CD8-positive, alpha-beta memory T cell (primary cell): ENCODE measurements around the gene PCDH9. TPM values are rescaled to one million over a fixed set of nuclear protein-coding genes. Genes with fewer than 3 reads are reported as not detected.

Experiments
- CTCF ChIA-PET: fragments of 350-600 bp; sonication (Branson Sonifier 250); formaldehyde crosslinking; loops from one replicate; lab custom pipeline; 2021; ENCODE audit warnings: antibody characterized with exemption; lab: Charles Lee
- POLR2A ChIA-PET: fragments of 350-600 bp; sonication (Branson Sonifier 250); formaldehyde crosslinking; loops from one replicate; lab custom pipeline; 2021; ENCODE audit warnings: antibody characterized with exemption; lab: Charles Lee
- DNase-seq, 5 donors: peaks; one replicate each; pipeline versions ENCODE4 v3.0.0 to v3.0.0-alpha.2; 2020 to 2022; ENCODE audit warnings: mixed read lengths in 1 of 5
- H3K27ac ChIP-seq: one replicate; pipeline ENCODE4 v1.7.0; 2013; ENCODE audit warnings: low read depth, mild to moderate bottlenecking, low read length, moderate library complexity
- H3K27me3 ChIP-seq: 2 replicates; pipeline ENCODE4 v1.7.0; 2013; ENCODE audit warnings: low read length, mild to moderate bottlenecking; ENCODE audit not compliant: insufficient read depth, poor library complexity, severe bottlenecking
- H3K36me3 ChIP-seq: 2 replicates; pipeline ENCODE4 v1.7.0; 2013; ENCODE audit warnings: mild to moderate bottlenecking, low read length, moderate library complexity; ENCODE audit not compliant: insufficient read depth
- H3K4me1 ChIP-seq: 2 replicates; pipeline ENCODE4 v1.7.0; 2013; ENCODE audit warnings: mild to moderate bottlenecking, low read length, moderate library complexity; ENCODE audit not compliant: insufficient read depth
- H3K4me3 ChIP-seq: 2 replicates; pipeline ENCODE4 v1.7.0; 2013; ENCODE audit warnings: mild to moderate bottlenecking, low read length
- H3K9me3 ChIP-seq: 2 replicates; pipeline ENCODE4 v1.7.0; 2013; ENCODE audit warnings: mild to moderate bottlenecking, low read length
- H3K27ac Mint-ChIP-seq, 8 donors: one replicate each; pipeline ENCODE4 v1.8.0; 2020 to 2021; ENCODE audit warnings: mixed read lengths in 8 of 8, mild to moderate bottlenecking in 6 of 8, inconsistent platforms in 3 of 8, moderate library complexity in 3 of 8
- H3K27me3 Mint-ChIP-seq, 2 donors: one replicate each; pipeline ENCODE4 v1.8.0; 2020 to 2021; ENCODE audit warnings: mixed read lengths in 2 of 2, mild to moderate bottlenecking in 1 of 2, moderate library complexity in 1 of 2
- H3K36me3 Mint-ChIP-seq, 3 donors: one replicate each; pipeline ENCODE4 v1.8.0; 2020 to 2021; ENCODE audit warnings: mixed read lengths in 3 of 3, inconsistent platforms in 1 of 3, mild to moderate bottlenecking in 1 of 3
- H3K4me1 Mint-ChIP-seq, 3 donors: one replicate each; pipeline ENCODE4 v1.8.0; 2020 to 2021; ENCODE audit warnings: mixed read lengths in 3 of 3, inconsistent platforms in 1 of 3, mild to moderate bottlenecking in 1 of 3
- H3K4me3 Mint-ChIP-seq, 7 donors: one replicate each; pipeline ENCODE4 v1.8.0; 2020 to 2021; ENCODE audit warnings: mixed read lengths in 7 of 7, mild to moderate bottlenecking in 6 of 7, moderate library complexity in 4 of 7, inconsistent platforms in 2 of 7
- H3K9me3 Mint-ChIP-seq, 5 donors: one replicate each; pipeline ENCODE4 v1.8.0; 2020 to 2022; ENCODE audit warnings: mixed read lengths in 5 of 5, mild to moderate bottlenecking in 3 of 5, moderate library complexity in 2 of 5, inconsistent platforms in 1 of 5
- polyA plus RNA-seq: library from polyadenylated mRNA; unstranded; fragments of 300-500 nt; fragmentation: Illumina TruSeq; gene quantifications from one replicate; pipeline ENCODE4 v1.2.3, GENCODE V29; 2021
- total RNA-seq, 2 experiments: library from RNA; stranded (reverse); gene quantifications; one replicate each; pipeline ENCODE4 v1.2.3, GENCODE V29; 2021

The PCDH9 gene
- total and polyA plus RNA-seq, 3 experiments from 2014 or later = 0.09 to 0.21 (median 0.16) TPM

- Histone ChIP-seq H3K4me1 (no peaks in the 10 kb centered on the region), H3K9me3 (no peaks in the 10 kb centered on the region), H3K27ac (no peak overlapping the region), H3K36me3 (no peaks in the 10 kb centered on the region), H3K4me3 (no peak overlapping the region), H3K27me3 (no peaks in the 10 kb centered on the region)
- DNase-seq = no peak
- peaks cover 0 to 22% (median 4%) of the 10 kb centered on the region in 5 donors for H3K9me3 Mint-ChIP-seq
- POLR2A ChIA-PET = no interaction called here
- no peaks in the 10 kb centered on the region for H3K4me1 Mint-ChIP-seq
- no peak overlapping the region for H3K27ac Mint-ChIP-seq
- no peaks in the 10 kb centered on the region for H3K36me3 Mint-ChIP-seq
- no peak overlapping the region for H3K4me3 Mint-ChIP-seq
- CTCF ChIA-PET = no interaction called here
- no peaks in the 10 kb centered on the region for H3K27me3 Mint-ChIP-seq
Observed at GRCh38 chr13:66962953-66963352, 267.2 kb downstream of the PCDH9 start.

- Histone ChIP-seq H3K27me3 (no peaks in the 10 kb centered on the region), H3K9me3 (no peaks in the 10 kb centered on the region), H3K27ac (no peak overlapping the region), H3K4me1 (no peaks in the 10 kb centered on the region), H3K36me3 (no peaks in the 10 kb centered on the region), H3K4me3 (no peak overlapping the region)
- peaks cover 0 to 18% (median 4%) of the 10 kb centered on the region in 5 donors for H3K9me3 Mint-ChIP-seq
- H3K4me3 Mint-ChIP-seq = no peak overlapping the region
- H3K4me1 Mint-ChIP-seq = no peaks in the 10 kb centered on the region
- no peak for DNase-seq
- ChIA-PET POLR2A (no interaction called here), CTCF (no interaction called here)
- no peak overlapping the region for H3K27ac Mint-ChIP-seq
- no peaks in the 10 kb centered on the region for H3K36me3 Mint-ChIP-seq
- H3K27me3 Mint-ChIP-seq = no peaks in the 10 kb centered on the region
Observed at GRCh38 chr13:66958611-66959010, 271.5 kb downstream of the PCDH9 start.

GRCh38 chr13:66952507-66952906, 277.6 kb downstream of the PCDH9 start:
- peaks cover 3 to 6% (median 4%) of the 10 kb centered on the region in 5 donors for H3K9me3 Mint-ChIP-seq
- H3K4me3 ChIP-seq = no peak overlapping the region
- no peaks in the 10 kb centered on the region for H3K4me1 Mint-ChIP-seq
- H3K4me1 ChIP-seq = no peaks in the 10 kb centered on the region
- no peaks in the 10 kb centered on the region for H3K36me3 ChIP-seq
- H3K27me3 Mint-ChIP-seq = no peaks in the 10 kb centered on the region
- no peak overlapping the region for H3K4me3 Mint-ChIP-seq
- H3K27ac Mint-ChIP-seq = no peak overlapping the region
- H3K27ac ChIP-seq = no peak overlapping the region
- POLR2A ChIA-PET = no interaction called here
- no peaks in the 10 kb centered on the region for H3K36me3 Mint-ChIP-seq
- H3K27me3 ChIP-seq = no peaks in the 10 kb centered on the region
- no peak for DNase-seq
- no peaks in the 10 kb centered on the region for H3K9me3 ChIP-seq
- CTCF ChIA-PET = no interaction called here

GRCh38 chr13:66951426-66951825, 278.7 kb downstream of the PCDH9 start:
- H3K4me3 ChIP-seq = no peak overlapping the region
- Mint-ChIP-seq H3K27me3 (no peaks in the 10 kb centered on the region), H3K9me3 (peaks cover 2 to 6% (median 4%) of the 10 kb centered on the region in 5 donors), H3K4me1 (no peaks in the 10 kb centered on the region), H3K27ac (no peak overlapping the region), H3K4me3 (no peak overlapping the region), H3K36me3 (no peaks in the 10 kb centered on the region)
- H3K27me3 ChIP-seq = no peaks in the 10 kb centered on the region
- no peaks in the 10 kb centered on the region for H3K4me1 ChIP-seq
- no peak overlapping the region for H3K27ac ChIP-seq
- POLR2A ChIA-PET = no interaction called here
- no peaks in the 10 kb centered on the region for H3K36me3 ChIP-seq
- no peaks in the 10 kb centered on the region for H3K9me3 ChIP-seq
- CTCF ChIA-PET = no interaction called here
- DNase-seq = no peak

GRCh38 chr13:66950666-66951065, 279.5 kb downstream of the PCDH9 start:
- Histone ChIP-seq H3K4me1 (no peaks in the 10 kb centered on the region), H3K27me3 (no peaks in the 10 kb centered on the region), H3K4me3 (no peak overlapping the region), H3K27ac (no peak overlapping the region), H3K9me3 (no peaks in the 10 kb centered on the region), H3K36me3 (no peaks in the 10 kb centered on the region)
- POLR2A ChIA-PET = no interaction called here
- no peaks in the 10 kb centered on the region for H3K27me3 Mint-ChIP-seq
- no peak for DNase-seq
- CTCF ChIA-PET = no interaction called here
- H3K4me3 Mint-ChIP-seq = no peak overlapping the region
- H3K4me1 Mint-ChIP-seq = no peaks in the 10 kb centered on the region
- H3K36me3 Mint-ChIP-seq = no peaks in the 10 kb centered on the region
- no peak overlapping the region for H3K27ac Mint-ChIP-seq
- H3K9me3 Mint-ChIP-seq = peaks cover 0 to 6% (median 4%) of the 10 kb centered on the region in 5 donors

GRCh38 chr13:66948910-66949309, 281.2 kb downstream of the PCDH9 start:
- Histone ChIP-seq H3K9me3 (no peaks in the 10 kb centered on the region), H3K27me3 (no peaks in the 10 kb centered on the region), H3K4me1 (no peaks in the 10 kb centered on the region), H3K4me3 (no peak overlapping the region), H3K27ac (no peak overlapping the region), H3K36me3 (no peaks in the 10 kb centered on the region)
- Mint-ChIP-seq H3K27me3 (no peaks in the 10 kb centered on the region), H3K27ac (no peak overlapping the region), H3K9me3 (peaks cover 2 to 8% (median 4%) of the 10 kb centered on the region in 5 donors), H3K36me3 (no peaks in the 10 kb centered on the region), H3K4me3 (no peak overlapping the region), H3K4me1 (no peaks in the 10 kb centered on the region)
- DNase-seq = no peak
- ChIA-PET CTCF (no interaction called here), POLR2A (no interaction called here)

- no peaks in the 10 kb centered on the region for H3K27me3 ChIP-seq
- ChIA-PET CTCF (no interaction called here), POLR2A (no interaction called here)
- H3K27me3 Mint-ChIP-seq = no peaks in the 10 kb centered on the region
- no peak overlapping the region for H3K4me3 Mint-ChIP-seq
- H3K4me1 ChIP-seq = no peaks in the 10 kb centered on the region
- no peak overlapping the region for H3K27ac Mint-ChIP-seq
- no peaks in the 10 kb centered on the region for H3K36me3 Mint-ChIP-seq
- no peaks in the 10 kb centered on the region for H3K9me3 ChIP-seq
- no peak overlapping the region for H3K4me3 ChIP-seq
- DNase-seq = no peak
- H3K36me3 ChIP-seq = no peaks in the 10 kb centered on the region
- no peak overlapping the region for H3K27ac ChIP-seq
- H3K4me1 Mint-ChIP-seq = no peaks in the 10 kb centered on the region
- peaks cover 2 to 33% (median 4%) of the 10 kb centered on the region in 5 donors for H3K9me3 Mint-ChIP-seq
Observed at GRCh38 chr13:66943530-66943929, 286.6 kb downstream of the PCDH9 start.

GRCh38 chr13:66940113-66940512, 290.0 kb downstream of the PCDH9 start:
- H3K4me3 Mint-ChIP-seq = no peak overlapping the region
- no peaks in the 10 kb centered on the region for H3K36me3 ChIP-seq
- no peaks in the 10 kb centered on the region for H3K27me3 Mint-ChIP-seq
- no peak overlapping the region for H3K4me3 ChIP-seq
- H3K4me1 Mint-ChIP-seq = no peaks in the 10 kb centered on the region
- no peaks in the 10 kb centered on the region for H3K27me3 ChIP-seq
- no peaks in the 10 kb centered on the region for H3K9me3 ChIP-seq
- no peaks in the 10 kb centered on the region for H3K36me3 Mint-ChIP-seq
- ChIA-PET CTCF (no interaction called here), POLR2A (no interaction called here)
- no peak overlapping the region for H3K27ac ChIP-seq
- DNase-seq = no peak
- H3K27ac Mint-ChIP-seq = no peak overlapping the region
- peaks cover 0 to 39% (median 2%) of the 10 kb centered on the region in 5 donors for H3K9me3 Mint-ChIP-seq
- no peaks in the 10 kb centered on the region for H3K4me1 ChIP-seq

- Mint-ChIP-seq H3K4me3 (no peak overlapping the region), H3K4me1 (no peaks in the 10 kb centered on the region), H3K27me3 (no peaks in the 10 kb centered on the region), H3K36me3 (no peaks in the 10 kb centered on the region), H3K9me3 (peaks cover 0 to 38% (median 5%) of the 10 kb centered on the region in 5 donors), H3K27ac (no peak overlapping the region)
- POLR2A ChIA-PET = no interaction called here
- CTCF ChIA-PET = no interaction called here
- Histone ChIP-seq H3K27me3 (no peaks in the 10 kb centered on the region), H3K36me3 (no peaks in the 10 kb centered on the region), H3K4me1 (no peaks in the 10 kb centered on the region), H3K4me3 (no peak overlapping the region), H3K27ac (no peak overlapping the region), H3K9me3 (no peaks in the 10 kb centered on the region)
- no peak for DNase-seq
Observed at GRCh38 chr13:66937423-66937822, 292.7 kb downstream of the PCDH9 start.
